OCI-LY1 (cell line): ENCODE results near the gene DCAKD.

Experiments used
- EZH2 ChIP-seq: fragments of 200-600 bp; sonication (generic), shearing (Covaris generic); IDR thresholded peaks from 2 replicates; pipeline ENCODE4 v1.8.0; 2017; ENCODE audit warnings: borderline replicate concordance, mixed run types, mild to moderate bottlenecking, antibody characterized with exemption, low read length, moderate library complexity, mixed read lengths
- TF ChIP-seq, protein P1 (sequence below): fragments of 200-600 bp; sonication (generic), shearing (Covaris generic); IDR thresholded peaks from 2 replicates; pipeline ENCODE4 v1.5.1; 2017; ENCODE audit warnings: mild to moderate bottlenecking, antibody characterized with exemption, low read length, moderate library complexity, mixed read lengths

DNA sequence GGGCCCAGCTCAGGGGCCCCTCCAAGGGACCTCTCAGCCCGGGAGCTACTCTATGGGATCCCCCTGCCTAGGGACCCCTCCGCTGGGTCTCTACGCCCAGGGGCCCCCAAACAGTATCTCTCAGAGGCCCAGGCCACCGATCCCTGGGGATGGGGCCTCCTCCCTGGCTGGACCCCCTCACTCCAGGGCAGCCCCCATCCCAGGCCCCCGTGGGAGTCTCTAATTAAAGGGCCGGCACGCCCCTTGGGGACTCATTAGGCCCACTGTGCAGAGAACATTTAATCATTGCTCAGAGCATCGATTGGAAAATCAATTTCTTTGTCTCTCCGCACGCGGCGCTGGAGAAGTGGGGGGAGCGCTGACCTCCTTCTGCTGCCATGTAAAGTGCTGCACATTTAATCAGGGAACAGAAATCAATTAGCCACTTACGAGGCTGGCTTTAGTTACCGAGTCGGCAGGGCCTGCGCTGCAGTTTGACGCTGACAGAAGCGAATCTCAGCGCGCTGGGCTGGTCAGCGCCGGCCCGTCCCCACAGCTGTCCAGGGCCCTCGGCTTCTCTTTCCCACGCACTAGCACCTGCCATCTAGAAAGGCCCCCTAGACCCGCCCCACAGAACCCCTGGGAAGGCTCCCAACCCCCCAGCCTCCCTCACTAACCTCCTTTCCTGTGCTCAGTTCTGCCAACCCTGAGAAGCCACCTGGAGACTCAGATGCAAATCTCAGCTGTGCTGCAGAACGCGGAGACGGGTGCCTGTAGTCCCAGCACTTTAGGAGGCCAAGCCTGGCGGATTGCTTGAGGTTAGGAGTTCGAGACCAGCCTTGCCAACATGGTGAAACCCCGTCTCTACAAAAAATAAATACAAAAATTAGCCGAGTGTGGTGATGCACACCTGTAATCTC lies 63.1 kb downstream of the DCAKD start:
- TF ChIP-seq, protein P1, sequence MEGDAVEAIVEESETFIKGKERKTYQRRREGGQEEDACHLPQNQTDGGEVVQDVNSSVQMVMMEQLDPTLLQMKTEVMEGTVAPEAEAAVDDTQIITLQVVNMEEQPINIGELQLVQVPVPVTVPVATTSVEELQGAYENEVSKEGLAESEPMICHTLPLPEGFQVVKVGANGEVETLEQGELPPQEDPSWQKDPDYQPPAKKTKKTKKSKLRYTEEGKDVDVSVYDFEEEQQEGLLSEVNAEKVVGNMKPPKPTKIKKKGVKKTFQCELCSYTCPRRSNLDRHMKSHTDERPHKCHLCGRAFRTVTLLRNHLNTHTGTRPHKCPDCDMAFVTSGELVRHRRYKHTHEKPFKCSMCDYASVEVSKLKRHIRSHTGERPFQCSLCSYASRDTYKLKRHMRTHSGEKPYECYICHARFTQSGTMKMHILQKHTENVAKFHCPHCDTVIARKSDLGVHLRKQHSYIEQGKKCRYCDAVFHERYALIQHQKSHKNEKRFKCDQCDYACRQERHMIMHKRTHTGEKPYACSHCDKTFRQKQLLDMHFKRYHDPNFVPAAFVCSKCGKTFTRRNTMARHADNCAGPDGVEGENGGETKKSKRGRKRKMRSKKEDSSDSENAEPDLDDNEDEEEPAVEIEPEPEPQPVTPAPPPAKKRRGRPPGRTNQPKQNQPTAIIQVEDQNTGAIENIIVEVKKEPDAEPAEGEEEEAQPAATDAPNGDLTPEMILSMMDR, result no peak
- TF ChIP-seq EZH2, result no peak
